ENCODE measurements around the gene GARRE1.

GARRE1 gene

DNA sequence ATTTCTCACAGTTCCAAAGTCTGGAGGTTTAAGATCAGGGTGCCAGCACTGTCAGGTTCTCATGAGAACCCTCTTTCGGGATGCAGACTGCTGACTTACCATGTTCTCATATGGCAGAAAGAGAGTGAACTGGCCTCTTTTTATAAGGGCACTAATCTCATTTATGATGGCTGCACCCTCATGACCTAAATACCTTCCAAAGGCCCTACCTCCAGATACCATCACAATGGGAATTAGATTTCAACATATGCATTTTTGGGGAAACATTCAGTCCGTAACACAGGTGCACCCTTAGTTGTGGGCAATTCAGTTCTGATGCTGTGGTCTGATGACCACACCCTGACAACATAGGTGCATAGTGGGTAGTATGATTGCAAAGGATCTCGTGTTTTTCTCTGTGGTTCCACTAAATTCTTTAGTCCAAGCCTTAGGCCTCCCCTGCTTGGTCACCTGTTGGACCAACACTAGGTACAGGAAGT is 33.3 kb downstream of the GARRE1 start:
- TF ChIP-seq CEBPB (IDR thresholded peaks at IDR 0.05) (no peak), TAF1 (IDR thresholded peaks at IDR 0.05; ENCODE audit: low read depth) (no peak), NFIC (IDR thresholded peaks at IDR 0.05) (no peak), EP300 (IDR thresholded peaks at IDR 0.05; ENCODE audit: borderline replicate concordance) (no peak), CREB1 (IDR thresholded peaks at IDR 0.05; ENCODE audit: low read depth) (no peak), YY1 (IDR thresholded peaks at IDR 0.05; ENCODE audit: low read depth) (no peak), TCF12 (IDR thresholded peaks at IDR 0.05; ENCODE audit: low read depth) (no peak), EGR1 (IDR thresholded peaks at IDR 0.05) (no peak), ZBTB7A (IDR thresholded peaks at IDR 0.05; ENCODE audit: low read depth) (no peak), FOXM1 (IDR thresholded peaks at IDR 0.05; ENCODE audit: borderline replicate concordance, low read depth) (no peak), TEAD4 (IDR thresholded peaks at IDR 0.05) (no peak), RAD21 (IDR thresholded peaks at IDR 0.05; ENCODE audit: low read depth) (no peak)
- TF ChIP-seq, protein P1, sequence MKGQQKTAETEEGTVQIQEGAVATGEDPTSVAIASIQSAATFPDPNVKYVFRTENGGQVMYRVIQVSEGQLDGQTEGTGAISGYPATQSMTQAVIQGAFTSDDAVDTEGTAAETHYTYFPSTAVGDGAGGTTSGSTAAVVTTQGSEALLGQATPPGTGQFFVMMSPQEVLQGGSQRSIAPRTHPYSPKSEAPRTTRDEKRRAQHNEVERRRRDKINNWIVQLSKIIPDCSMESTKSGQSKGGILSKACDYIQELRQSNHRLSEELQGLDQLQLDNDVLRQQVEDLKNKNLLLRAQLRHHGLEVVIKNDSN (IDR thresholded peaks at IDR 0.05), result no peak
- TF ChIP-seq, protein P2, sequence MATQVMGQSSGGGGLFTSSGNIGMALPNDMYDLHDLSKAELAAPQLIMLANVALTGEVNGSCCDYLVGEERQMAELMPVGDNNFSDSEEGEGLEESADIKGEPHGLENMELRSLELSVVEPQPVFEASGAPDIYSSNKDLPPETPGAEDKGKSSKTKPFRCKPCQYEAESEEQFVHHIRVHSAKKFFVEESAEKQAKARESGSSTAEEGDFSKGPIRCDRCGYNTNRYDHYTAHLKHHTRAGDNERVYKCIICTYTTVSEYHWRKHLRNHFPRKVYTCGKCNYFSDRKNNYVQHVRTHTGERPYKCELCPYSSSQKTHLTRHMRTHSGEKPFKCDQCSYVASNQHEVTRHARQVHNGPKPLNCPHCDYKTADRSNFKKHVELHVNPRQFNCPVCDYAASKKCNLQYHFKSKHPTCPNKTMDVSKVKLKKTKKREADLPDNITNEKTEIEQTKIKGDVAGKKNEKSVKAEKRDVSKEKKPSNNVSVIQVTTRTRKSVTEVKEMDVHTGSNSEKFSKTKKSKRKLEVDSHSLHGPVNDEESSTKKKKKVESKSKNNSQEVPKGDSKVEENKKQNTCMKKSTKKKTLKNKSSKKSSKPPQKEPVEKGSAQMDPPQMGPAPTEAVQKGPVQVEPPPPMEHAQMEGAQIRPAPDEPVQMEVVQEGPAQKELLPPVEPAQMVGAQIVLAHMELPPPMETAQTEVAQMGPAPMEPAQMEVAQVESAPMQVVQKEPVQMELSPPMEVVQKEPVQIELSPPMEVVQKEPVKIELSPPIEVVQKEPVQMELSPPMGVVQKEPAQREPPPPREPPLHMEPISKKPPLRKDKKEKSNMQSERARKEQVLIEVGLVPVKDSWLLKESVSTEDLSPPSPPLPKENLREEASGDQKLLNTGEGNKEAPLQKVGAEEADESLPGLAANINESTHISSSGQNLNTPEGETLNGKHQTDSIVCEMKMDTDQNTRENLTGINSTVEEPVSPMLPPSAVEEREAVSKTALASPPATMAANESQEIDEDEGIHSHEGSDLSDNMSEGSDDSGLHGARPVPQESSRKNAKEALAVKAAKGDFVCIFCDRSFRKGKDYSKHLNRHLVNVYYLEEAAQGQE (IDR thresholded peaks at IDR 0.05; ENCODE audit: low read depth), result no peak
- TF ChIP-seq, protein P3, sequence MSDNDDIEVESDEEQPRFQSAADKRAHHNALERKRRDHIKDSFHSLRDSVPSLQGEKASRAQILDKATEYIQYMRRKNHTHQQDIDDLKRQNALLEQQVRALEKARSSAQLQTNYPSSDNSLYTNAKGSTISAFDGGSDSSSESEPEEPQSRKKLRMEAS (IDR thresholded peaks at IDR 0.05), result no peak

DNA sequence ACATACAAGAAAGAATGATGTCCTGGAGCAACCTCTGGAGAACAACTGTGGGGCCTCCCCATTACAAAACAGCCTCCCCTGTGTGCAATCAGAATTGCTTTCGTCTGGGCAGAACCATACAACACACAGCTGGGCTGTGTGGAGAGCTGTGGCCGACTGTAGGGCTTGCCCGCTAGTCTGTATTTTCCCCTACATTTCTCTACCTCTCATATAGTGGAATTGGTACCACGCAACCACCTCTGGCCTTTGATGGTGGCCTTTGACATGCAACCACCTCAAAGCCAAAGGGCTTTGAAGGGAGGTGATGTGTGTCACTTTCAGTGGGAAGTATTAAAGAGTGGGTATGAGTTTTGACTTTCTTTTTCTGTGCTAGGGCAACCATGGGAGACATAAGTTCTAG is 34.0 kb downstream of the GARRE1 start:
- TF ChIP-seq FOXM1 (IDR thresholded peaks at IDR 0.05; ENCODE audit: borderline replicate concordance, low read depth), result no peak
- no peak for TF ChIP-seq ZBTB7A (IDR thresholded peaks at IDR 0.05; ENCODE audit: low read depth)
- TF ChIP-seq, protein P2 (IDR thresholded peaks at IDR 0.05; ENCODE audit: low read depth), result no peak

DNA sequence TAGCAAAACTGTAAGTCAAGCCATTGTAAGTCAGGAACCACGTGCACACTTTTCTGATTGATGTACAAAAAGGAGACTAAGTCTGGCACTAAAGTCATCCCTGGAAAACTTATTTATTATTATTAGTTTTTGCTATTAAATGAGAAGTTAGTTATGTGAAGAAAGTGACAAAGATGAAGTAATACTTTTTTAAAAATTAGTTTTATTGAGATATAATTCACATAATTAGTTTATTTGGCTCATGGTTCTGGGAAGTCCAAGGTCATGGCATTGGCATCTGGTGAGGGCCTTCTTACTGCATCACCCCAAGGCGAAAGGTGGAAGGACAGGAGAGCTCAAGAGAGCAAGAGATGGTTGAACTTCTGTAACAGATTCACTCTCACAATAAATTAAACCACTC is 36.9 kb downstream of the GARRE1 start:
- no peak for TF ChIP-seq CREB1 (IDR thresholded peaks at IDR 0.05; ENCODE audit: low read depth)
- TF ChIP-seq EP300 (IDR thresholded peaks at IDR 0.05; ENCODE audit: borderline replicate concordance), result no peak

DNA sequence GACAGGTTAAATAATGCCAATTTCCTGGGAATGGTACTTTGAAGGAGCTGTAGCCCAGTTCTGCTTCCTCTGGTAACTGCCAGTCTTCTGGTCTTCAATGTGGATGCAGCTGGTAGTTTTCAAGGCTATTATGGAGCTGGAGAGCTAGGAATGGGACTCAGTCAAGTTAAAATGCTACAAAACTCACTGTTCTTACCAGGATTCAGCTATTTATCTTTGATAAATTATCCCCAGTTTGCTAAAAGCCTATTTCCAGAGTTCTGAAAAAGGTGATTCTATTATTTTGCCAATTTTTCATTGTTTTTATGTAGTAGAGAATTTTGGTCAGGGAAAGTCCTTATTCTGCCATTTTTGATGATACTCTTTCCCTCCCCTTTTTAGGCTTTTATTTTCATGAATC is 40.7 kb downstream of the GARRE1 start:
- TF ChIP-seq YY1 (IDR thresholded peaks at IDR 0.05; ENCODE audit: low read depth) (no peak), CREB1 (IDR thresholded peaks at IDR 0.05; ENCODE audit: low read depth) (no peak), TAF1 (IDR thresholded peaks at IDR 0.05; ENCODE audit: low read depth) (no peak), EP300 (IDR thresholded peaks at IDR 0.05; ENCODE audit: borderline replicate concordance) (no peak), RAD21 (IDR thresholded peaks at IDR 0.05; ENCODE audit: low read depth) (no peak), ZBTB7A (IDR thresholded peaks at IDR 0.05; ENCODE audit: low read depth) (no peak), CEBPB (IDR thresholded peaks at IDR 0.05) (no peak), EGR1 (IDR thresholded peaks at IDR 0.05) (no peak), TCF12 (IDR thresholded peaks at IDR 0.05; ENCODE audit: low read depth) (no peak), FOXM1 (IDR thresholded peaks at IDR 0.05; ENCODE audit: borderline replicate concordance, low read depth) (no peak), NFIC (IDR thresholded peaks at IDR 0.05) (no peak), TEAD4 (IDR thresholded peaks at IDR 0.05) (no peak)
- TF ChIP-seq, protein P1 (IDR thresholded peaks at IDR 0.05), result no peak
- TF ChIP-seq, protein P2 (IDR thresholded peaks at IDR 0.05; ENCODE audit: low read depth), result no peak
- TF ChIP-seq, protein P3 (IDR thresholded peaks at IDR 0.05), result no peak

All from Ishikawa (cell line).